ENCODE data around the gene PARN.

GRCh38 chr16:14564323-14564722 lies 65.7 kb downstream of the PARN start:
- TF ChIP-seq RNF2 (IDR thresholded peaks at IDR 0.05; ENCODE audit: borderline replicate concordance, low read depth, low read length, missing control alignments, poor library complexity, severe bottlenecking) (no peak), E2F6 (IDR thresholded peaks at IDR 0.05) (no peak), SIRT6 (IDR thresholded peaks at IDR 0.05; ENCODE audit: low read length) (no peak), POLR2AphosphoS5 (IDR thresholded peaks at IDR 0.05; ENCODE audit: low read depth, low read length) (no peak), HDAC6 (IDR thresholded peaks at IDR 0.05; ENCODE audit: low read depth, low read length) (no peak), CTCF (IDR thresholded peaks at IDR 0.05; ENCODE audit: control extremely low read depth in 1 of 3, insufficient read depth in 1 of 3, low read depth in 1 of 3, low read length in 3 of 3) (no peak), ZNF274 (IDR thresholded peaks at IDR 0.05; ENCODE audit: borderline replicate concordance, extremely low read depth, low read length) (no peak), SRF (IDR thresholded peaks at IDR 0.05; ENCODE audit: low read depth, low read length) (no peak), CEBPB (IDR thresholded peaks at IDR 0.05; ENCODE audit: low read depth, low read length) (no peak), POLR2A (IDR thresholded peaks at IDR 0.05; ENCODE audit: control extremely low read depth in 1 of 2, low read depth in 2 of 2, low read length in 2 of 2) (no peak)
